Measurements from ENCODE around the gene ZFP57. TPM values are rescaled to one million over a fixed set of nuclear protein-coding genes. Genes with fewer than 3 reads are reported as not detected.

ZFP57 gene
- total and polyA plus RNA-seq, 2 of the 13 experiments (the other 11 are each of a cell fraction or from before 2014, with no cell fraction given) = not detected

GRCh38 chr6:29674008-29674407 is 6.9 kb downstream of the ZFP57 start:
- Histone ChIP-seq H3K9me3 (ENCODE audit: low read length) (no peaks in the 10 kb centered on the region), H2AFZ (ENCODE audit: low read length) (no peak overlapping the region), H3K9ac (ENCODE audit: insufficient read depth, low read depth, low read length) (no peak overlapping the region), H3K4me2 (ENCODE audit: low read depth, low read length) (no peak overlapping the region), H3K27me3 (ENCODE audit: control insufficient read depth in 1 of 2, insufficient read depth in 2 of 2, low read length in 2 of 2) (peaks cover 0 to 4% of the 10 kb centered on the region in 2 experiments; a peak in 1 of 5 replicates), H3K27ac (ENCODE audit: extremely low read length, insufficient read depth, low read length) (no peak overlapping the region), H4K20me1 (ENCODE audit: insufficient read depth, low read length) (no peaks in the 10 kb centered on the region), H3K36me3 (replicated peaks in 1 of 2; ENCODE audit: control insufficient read depth in 1 of 2, insufficient read depth in 2 of 2, low read length in 2 of 2) (no peaks in the 10 kb centered on the region), H3K4me3 (replicated peaks in 1 of 3; ENCODE audit: insufficient read depth in 1 of 3, low read depth in 2 of 3, low read length in 3 of 3) (no peak overlapping the region), H3K79me2 (ENCODE audit: insufficient read depth, low read length) (no peaks in the 10 kb centered on the region), H3K4me1 (ENCODE audit: insufficient read depth, low read length) (no peaks in the 10 kb centered on the region)
- 39% methylated on average over 5 of the region's 5 CpGs for WGBS (ENCODE audit: low lambda C conversion rate)
- FAIRE-seq (no peak), DNase-seq (ENCODE audit: low spot score) (no peak), ATAC-seq (no peak)
- POLR2A ChIA-PET = no interaction called here
- CTCF ChIA-PET (ENCODE audit: low intra/inter-chr PET ratio, low total read pairs) = no interaction called here
- BruUV-seq (replicated peaks) = no TSS peak
- in situ Hi-C loops (cut with HindIII; ENCODE audit: extremely low pct_ligation_motif_present, low pct_unique_long_range_greater_than_20kb) = no loop called here
- intact Hi-C loops (cut with micrococcal nuclease; ENCODE audit: unreplicated experiment) = no loop called here
- no peak for TF ChIP-seq ZNF253 (CRISPR knock-in tag; IDR thresholded peaks at IDR 0.05; ENCODE audit: borderline replicate concordance)
- TF ChIP-seq ARID3A (IDR thresholded peaks at IDR 0.05; ENCODE audit: low read depth, low read length) = no peak
- TF ChIP-seq REST (IDR thresholded peaks at IDR 0.05; ENCODE audit: borderline replicate concordance in 1 of 2, low read depth in 1 of 2, low read length in 2 of 2) = no peak
- no peak for TF ChIP-seq SALL1 (CRISPR knock-in tag; IDR thresholded peaks at IDR 0.05)
- no peak for TF ChIP-seq ZNF224 (CRISPR knock-in tag; IDR thresholded peaks at IDR 0.05)
- TF ChIP-seq TIGD3 (CRISPR knock-in tag; IDR thresholded peaks at IDR 0.05; ENCODE audit: borderline replicate concordance) = no peak
- no peak for TF ChIP-seq ELF3 (CRISPR knock-in tag; IDR thresholded peaks at IDR 0.05)
- no peak for TF ChIP-seq THAP8 (CRISPR knock-in tag; IDR thresholded peaks at IDR 0.05; ENCODE audit: borderline replicate concordance)
- TF ChIP-seq TBX3 (IDR thresholded peaks at IDR 0.05; ENCODE audit: borderline replicate concordance) = no peak
- TF ChIP-seq CBX2 (IDR thresholded peaks at IDR 0.05; ENCODE audit: low read depth, low read length) = no peak
- no peak for TF ChIP-seq CBX2 (CRISPR knock-in tag; IDR thresholded peaks at IDR 0.05; ENCODE audit: low read depth)
- TF ChIP-seq ARNTL (CRISPR knock-in tag; IDR thresholded peaks at IDR 0.05) = no peak
- TF ChIP-seq ZNF784 (CRISPR knock-in tag; IDR thresholded peaks at IDR 0.05; ENCODE audit: borderline replicate concordance) = no peak
- no peak for TF ChIP-seq PAF1 (CRISPR knock-in tag; IDR thresholded peaks at IDR 0.05)
- no peak for TF ChIP-seq ZNF629 (CRISPR knock-in tag; conservative IDR thresholded peaks at IDR 0.05)
